ENCODE data around the gene PMCH. TPM values are rescaled to one million over a fixed set of nuclear protein-coding genes. Genes with fewer than 3 reads are reported as not detected.

Gene PMCH
- total and polyA plus RNA-seq, 2 experiments from 2014 or later, result not detected

GRCh38 chr12:102201436-102202061, 3.9 kb upstream of the PMCH start:
- Histone ChIP-seq H3K4me2 (ENCODE audit: unreplicated experiment) (no peak overlapping the region), H3K9me3 (ENCODE audit: low read depth) (no peaks in the 10 kb centered on the region), H3K36me3 (ENCODE audit: low read depth) (no peaks in the 10 kb centered on the region), H2AFZ (no peak overlapping the region), H3K27ac (no peak overlapping the region), H3K79me2 (ENCODE audit: insufficient read depth) (no peaks in the 10 kb centered on the region), H3K9me2 (ENCODE audit: insufficient read depth) (no peaks in the 10 kb centered on the region), H3K4me1 (ENCODE audit: insufficient read depth) (0 out of 2 replicates have a peak, but pooled peaks cover 6% of the 10 kb centered on the region), H3K4me3 (no peak overlapping the region), H3F3A (ENCODE audit: insufficient read depth) (no peaks in the 10 kb centered on the region), H3K27me3 (replicated peaks; ENCODE audit: insufficient read depth) (no peaks in the 10 kb centered on the region), H4K20me1 (ENCODE audit: insufficient read depth) (no peaks in the 10 kb centered on the region), H3K9ac (no peak overlapping the region)
- 61 to 65% methylated on average over 3 of the region's 3 CpGs for WGBS, 2 experiments (ENCODE audit: low coverage in 1 of 2, low lambda C conversion rate in 2 of 2, missing lambda C conversion rate in 2 of 2)
- in situ Hi-C loops (cut with MboI), result no loop called here
- no peak for DNase-seq
- TF ChIP-seq EZH2phosphoT487 (IDR thresholded peaks at IDR 0.05; ENCODE audit: insufficient read depth, low read depth), result no peak
- TF ChIP-seq EZH2 (IDR thresholded peaks at IDR 0.05; ENCODE audit: insufficient read depth, poor library complexity, severe bottlenecking), result no peak

GRCh38 chr12:102195826-102196225, 1.8 kb downstream of the PMCH start:
- Histone ChIP-seq H3K79me2 (ENCODE audit: insufficient read depth) (no peaks in the 10 kb centered on the region), H3K9ac (no peak overlapping the region)
- 60 to 62% methylated on average over 4 of the region's 4 CpGs for WGBS, 2 experiments (ENCODE audit: low coverage in 1 of 2, low lambda C conversion rate in 2 of 2, missing lambda C conversion rate in 2 of 2)

GRCh38 chr12:102182635-102183034, 15.0 kb downstream of the PMCH start:
- no peak overlapping the region for H2AFZ ChIP-seq
- H3K4me2 ChIP-seq (ENCODE audit: unreplicated experiment), result no peak overlapping the region
- H3K36me3 ChIP-seq (ENCODE audit: low read depth), result no peaks in the 10 kb centered on the region
- 98 to 100% methylated on average over 2 of the region's 2 CpGs for WGBS, 2 experiments (ENCODE audit: low coverage in 1 of 2, low lambda C conversion rate in 2 of 2, missing lambda C conversion rate in 2 of 2)
- no peaks in the 10 kb centered on the region for H3K9me2 ChIP-seq (ENCODE audit: insufficient read depth)
- no peaks in the 10 kb centered on the region for H3K79me2 ChIP-seq (ENCODE audit: insufficient read depth)
- H3K9ac ChIP-seq, result no peak overlapping the region
- H3K9me3 ChIP-seq (ENCODE audit: low read depth), result no peaks in the 10 kb centered on the region
- H3K4me1 ChIP-seq (ENCODE audit: insufficient read depth), result no peaks in the 10 kb centered on the region
- no peak for TF ChIP-seq EZH2phosphoT487 (IDR thresholded peaks at IDR 0.05; ENCODE audit: insufficient read depth, low read depth)
- TF ChIP-seq EZH2 (IDR thresholded peaks at IDR 0.05; ENCODE audit: insufficient read depth, poor library complexity, severe bottlenecking), result no peak
- in situ Hi-C loops (cut with MboI), result no loop called here
- no peaks in the 10 kb centered on the region for H4K20me1 ChIP-seq (ENCODE audit: insufficient read depth)
- no peak for DNase-seq
- no peak overlapping the region for H3K4me3 ChIP-seq
- no peaks in the 10 kb centered on the region for H3K27me3 ChIP-seq (replicated peaks; ENCODE audit: insufficient read depth)
- H3F3A ChIP-seq (ENCODE audit: insufficient read depth), result no peaks in the 10 kb centered on the region
- no peak overlapping the region for H3K27ac ChIP-seq

More at GRCh38 chr12:102195826-102196225, 1.8 kb downstream of the PMCH start:
- H3K36me3 ChIP-seq (ENCODE audit: low read depth), result no peaks in the 10 kb centered on the region
- DNase-seq, result no peak
- H3F3A ChIP-seq (ENCODE audit: insufficient read depth), result no peaks in the 10 kb centered on the region
- no peak overlapping the region for H3K4me3 ChIP-seq
- H3K9me3 ChIP-seq (ENCODE audit: low read depth), result no peaks in the 10 kb centered on the region
- H3K4me1 ChIP-seq (ENCODE audit: insufficient read depth), result 0 out of 2 replicates have a peak, but pooled peaks cover 6% of the 10 kb centered on the region
- no peaks in the 10 kb centered on the region for H4K20me1 ChIP-seq (ENCODE audit: insufficient read depth)
- in situ Hi-C loops (cut with MboI), result no loop called here
- H3K9me2 ChIP-seq (ENCODE audit: insufficient read depth), result no peaks in the 10 kb centered on the region
- H2AFZ ChIP-seq, result no peak overlapping the region
- TF ChIP-seq EZH2 (IDR thresholded peaks at IDR 0.05; ENCODE audit: insufficient read depth, poor library complexity, severe bottlenecking) (no peak), EZH2phosphoT487 (IDR thresholded peaks at IDR 0.05; ENCODE audit: insufficient read depth, low read depth) (no peak)
- H3K4me2 ChIP-seq (ENCODE audit: unreplicated experiment), result no peak overlapping the region
- H3K27ac ChIP-seq, result no peak overlapping the region
- H3K27me3 ChIP-seq (replicated peaks; ENCODE audit: insufficient read depth), result no peaks in the 10 kb centered on the region

GRCh38 chr12:102174761-102175160, 22.9 kb downstream of the PMCH start:
- Histone ChIP-seq H3K9ac (no peak overlapping the region), H3K9me2 (ENCODE audit: insufficient read depth) (no peaks in the 10 kb centered on the region), H3K79me2 (ENCODE audit: insufficient read depth) (no peaks in the 10 kb centered on the region), H2AFZ (no peak overlapping the region), H3K4me2 (ENCODE audit: unreplicated experiment) (no peak overlapping the region), H3K27me3 (replicated peaks; ENCODE audit: insufficient read depth) (no peaks in the 10 kb centered on the region), H3K9me3 (ENCODE audit: low read depth) (no peaks in the 10 kb centered on the region), H3K27ac (no peak overlapping the region), H4K20me1 (ENCODE audit: insufficient read depth) (no peaks in the 10 kb centered on the region), H3K4me1 (ENCODE audit: insufficient read depth) (peaks cover 16% of the 10 kb centered on the region), H3K36me3 (ENCODE audit: low read depth) (no peaks in the 10 kb centered on the region), H3F3A (ENCODE audit: insufficient read depth) (no peaks in the 10 kb centered on the region), H3K4me3 (no peak overlapping the region)
- no peak for DNase-seq
- TF ChIP-seq EZH2 (IDR thresholded peaks at IDR 0.05; ENCODE audit: insufficient read depth, poor library complexity, severe bottlenecking) (no peak), EZH2phosphoT487 (IDR thresholded peaks at IDR 0.05; ENCODE audit: insufficient read depth, low read depth) (no peak)
- in situ Hi-C loops (cut with MboI), result no loop called here
- WGBS, 2 experiments (ENCODE audit: low coverage in 1 of 2, low lambda C conversion rate in 2 of 2, missing lambda C conversion rate in 2 of 2), result 94 to 97% methylated on average over 2 of the region's 2 CpGs
